ENCODE measurements around the gene ATP2C2. TPM values are rescaled to one million over a fixed set of nuclear protein-coding genes. Genes with fewer than 3 reads are reported as not detected.

ATP2C2 gene
- polyA plus RNA-seq, 1 donor (not counting 4 experiments of a cell fraction or from before 2014, with no cell fraction given) = 0.96 TPM

GRCh38 chr16:84354306-84354705, 14.0 kb upstream of the ATP2C2 start:
- dilution Hi-C loops (cut with MboI; ENCODE audit: extremely low pct_ligation_motif_present, low sequenced_read_pairs) = no loop called here
- Histone ChIP-seq H3K9me1 (ENCODE audit: control insufficient read depth, extremely low read depth, insufficient read depth, low read length) (no peaks in the 10 kb centered on the region), H2AFZ (ENCODE audit: control insufficient read depth, low read length) (no peak overlapping the region), H3K9me3 (ENCODE audit: control insufficient read depth, low read depth, low read length) (no peaks in the 10 kb centered on the region), H3K36me3 (ENCODE audit: control insufficient read depth in 2 of 2, extremely low read depth in 1 of 2, insufficient read depth in 2 of 2, low read length in 2 of 2) (no peaks in the 10 kb centered on the region), H3K27ac (ENCODE audit: control insufficient read depth, insufficient read depth, low read length) (no peak overlapping the region), H3K9ac (ENCODE audit: control insufficient read depth, extremely low read depth, insufficient read depth, low read length) (no peak overlapping the region), H4K20me1 (ENCODE audit: control insufficient read depth, extremely low read depth, insufficient read depth, low read length) (no peaks in the 10 kb centered on the region), H3K4me1 (ENCODE audit: control insufficient read depth, extremely low read depth, insufficient read depth, low read length) (peaks cover 25% of the 10 kb centered on the region), H3K4me3 (ENCODE audit: control insufficient read depth in 2 of 3, extremely low read depth in 1 of 3, insufficient read depth in 2 of 3, low read depth in 1 of 3, low read length in 3 of 3) (no peak overlapping the region), H3K79me2 (ENCODE audit: control insufficient read depth, insufficient read depth, low read length) (no peaks in the 10 kb centered on the region), H3K4me2 (ENCODE audit: control insufficient read depth, extremely low read depth, insufficient read depth, low read depth, low read length) (no peak overlapping the region), H3K27me3 (ENCODE audit: control insufficient read depth, extremely low read depth, insufficient read depth, low read length) (peaks cover 19% of the 10 kb centered on the region)
- no peak for TF ChIP-seq CTCF (optimal IDR thresholded peaks at IDR 0.05 in 1 of 3, IDR thresholded peaks at IDR 0.05 in 1 of 3, conservative IDR thresholded peaks at IDR 0.05 in 1 of 3; ENCODE audit: extremely low read depth in 1 of 3, insufficient read depth in 2 of 3, low read length in 3 of 3)
- no peak for TF ChIP-seq EZH2 (IDR thresholded peaks at IDR 0.05; ENCODE audit: low read length)
- no peak for FAIRE-seq
- DNase-seq (ENCODE audit: low read depth, low spot score) = no peak

DNA sequence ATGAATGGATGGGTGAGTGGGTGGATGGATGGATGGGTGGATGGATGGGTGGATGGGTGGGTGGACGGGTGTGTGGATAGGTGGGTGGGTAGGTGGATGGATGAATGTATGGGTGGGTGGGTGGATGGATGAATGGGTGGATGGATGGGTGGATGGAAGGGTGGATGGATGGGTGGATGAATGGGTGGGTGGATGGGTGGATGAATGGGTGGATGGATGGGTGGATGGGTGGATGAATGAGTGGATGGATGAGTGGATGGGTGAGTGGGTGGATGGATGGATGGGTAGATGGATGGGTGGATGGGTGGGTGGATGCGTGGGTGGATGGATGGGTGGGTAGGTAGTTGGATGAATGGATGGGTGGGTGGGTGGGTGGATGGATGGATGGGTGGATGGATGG, 13.2 kb upstream of the ATP2C2 start:
- H3K36me3 ChIP-seq (ENCODE audit: control insufficient read depth in 2 of 2, extremely low read depth in 1 of 2, insufficient read depth in 2 of 2, low read length in 2 of 2) = no peaks in the 10 kb centered on the region
- no peak overlapping the region for H3K4me2 ChIP-seq (ENCODE audit: control insufficient read depth, extremely low read depth, insufficient read depth, low read depth, low read length)
- DNase-seq (ENCODE audit: low read depth, low spot score) (no peak), FAIRE-seq (no peak)
- dilution Hi-C loops (cut with MboI; ENCODE audit: extremely low pct_ligation_motif_present, low sequenced_read_pairs) = no loop called here
- peaks cover 15% of the 10 kb centered on the region for H3K27me3 ChIP-seq (ENCODE audit: control insufficient read depth, extremely low read depth, insufficient read depth, low read length)
- H3K4me3 ChIP-seq (ENCODE audit: control insufficient read depth in 2 of 3, extremely low read depth in 1 of 3, insufficient read depth in 2 of 3, low read depth in 1 of 3, low read length in 3 of 3) = no peak overlapping the region
- no peaks in the 10 kb centered on the region for H4K20me1 ChIP-seq (ENCODE audit: control insufficient read depth, extremely low read depth, insufficient read depth, low read length)
- H3K27ac ChIP-seq (ENCODE audit: control insufficient read depth, insufficient read depth, low read length) = no peak overlapping the region
- TF ChIP-seq EZH2 (IDR thresholded peaks at IDR 0.05; ENCODE audit: low read length) = no peak
- no peak for TF ChIP-seq CTCF (optimal IDR thresholded peaks at IDR 0.05 in 1 of 3, IDR thresholded peaks at IDR 0.05 in 1 of 3, conservative IDR thresholded peaks at IDR 0.05 in 1 of 3; ENCODE audit: extremely low read depth in 1 of 3, insufficient read depth in 2 of 3, low read length in 3 of 3)
- H3K9ac ChIP-seq (ENCODE audit: control insufficient read depth, extremely low read depth, insufficient read depth, low read length) = no peak overlapping the region
- H3K9me3 ChIP-seq (ENCODE audit: control insufficient read depth, low read depth, low read length) = no peaks in the 10 kb centered on the region
- H3K79me2 ChIP-seq (ENCODE audit: control insufficient read depth, insufficient read depth, low read length) = no peaks in the 10 kb centered on the region
- H3K9me1 ChIP-seq (ENCODE audit: control insufficient read depth, extremely low read depth, insufficient read depth, low read length) = no peaks in the 10 kb centered on the region
- no peak overlapping the region for H2AFZ ChIP-seq (ENCODE audit: control insufficient read depth, low read length)
- peaks cover 28% of the 10 kb centered on the region for H3K4me1 ChIP-seq (ENCODE audit: control insufficient read depth, extremely low read depth, insufficient read depth, low read length)
